Astrocyte (in vitro differentiated cells and primary cell): ENCODE results near the gene HERC6. TPM values are rescaled to one million over a fixed set of nuclear protein-coding genes. Genes with fewer than 3 reads are reported as not detected.

Source experiments
- DNase-seq: peaks from one replicate; pipeline ENCODE4 v3.0.0-alpha.2; 2010; ENCODE audit warnings: low read depth
- FAIRE-seq: peaks from 2 replicates; lab custom pipeline; 2011; peaks lifted over from hg19 to GRCh38; lab: Jason Lieb, UNC
- H2AFZ ChIP-seq: 2 replicates; pipeline ENCODE4 v1.6.0; 2012; ENCODE audit warnings: low read depth, low read length, inconsistent platforms
- H3K27ac ChIP-seq: 2 replicates; pipeline ENCODE4 v1.5.1; 2011; ENCODE audit warnings: low read depth, low read length, inconsistent platforms
- H3K27me3 ChIP-seq: 2 replicates; pipeline ENCODE4 v1.6.0; 2011; ENCODE audit warnings: low read length, inconsistent platforms; ENCODE audit not compliant: insufficient read depth
- H3K36me3 ChIP-seq: 2 replicates; pipeline ENCODE4 v1.5.1; 2011; ENCODE audit warnings: low read length, inconsistent platforms; ENCODE audit not compliant: insufficient read depth
- H3K4me1 ChIP-seq: 2 replicates; pipeline ENCODE4 v1.5.1; 2011; ENCODE audit warnings: low read length, inconsistent platforms; ENCODE audit not compliant: insufficient read depth
- H3K4me2 ChIP-seq: 2 replicates; pipeline ENCODE4 v1.6.0; 2012; ENCODE audit warnings: low read length, inconsistent platforms
- H3K4me3 ChIP-seq: 2 replicates; pipeline ENCODE4 v1.5.1; 2011; ENCODE audit warnings: low read depth, mild to moderate bottlenecking, low read length, inconsistent platforms; ENCODE audit not compliant: insufficient read depth
- H3K79me2 ChIP-seq: 2 replicates; pipeline ENCODE4 v1.6.0; 2012; ENCODE audit warnings: mild to moderate bottlenecking, low read length, inconsistent platforms; ENCODE audit not compliant: insufficient read depth
- H3K9ac ChIP-seq: 2 replicates; pipeline ENCODE4 v1.6.0; 2012; ENCODE audit warnings: mild to moderate bottlenecking, low read length, inconsistent platforms
- H3K9me3 ChIP-seq: 2 replicates; pipeline ENCODE4 v1.5.1; 2012; ENCODE audit warnings: low read depth, mild to moderate bottlenecking, low read length, inconsistent platforms; ENCODE audit not compliant: insufficient read depth
- H4K20me1 ChIP-seq: 2 replicates; pipeline ENCODE4 v1.6.0; 2012; ENCODE audit warnings: low read length, inconsistent platforms; ENCODE audit not compliant: insufficient read depth
- H3K27ac Mint-ChIP-seq: one replicate; pipeline ENCODE4 v1.8.0; 2021; ENCODE audit warnings: mild to moderate bottlenecking, mixed read lengths; ENCODE audit not compliant: unreplicated experiment
- H3K27me3 Mint-ChIP-seq: one replicate; pipeline ENCODE4 v1.8.0; 2021; ENCODE audit warnings: low read depth, mixed read lengths; ENCODE audit not compliant: unreplicated experiment
- H3K36me3 Mint-ChIP-seq: one replicate; pipeline ENCODE4 v1.8.0; 2021; ENCODE audit warnings: low read depth, mixed read lengths; ENCODE audit not compliant: unreplicated experiment
- H3K4me1 Mint-ChIP-seq: one replicate; pipeline ENCODE4 v1.8.0; 2021; ENCODE audit warnings: low read depth, mixed read lengths; ENCODE audit not compliant: unreplicated experiment
- H3K4me3 Mint-ChIP-seq: one replicate; pipeline ENCODE4 v1.8.0; 2021; ENCODE audit warnings: mild to moderate bottlenecking, moderate library complexity, mixed read lengths; ENCODE audit not compliant: unreplicated experiment
- H3K9me3 Mint-ChIP-seq: one replicate; pipeline ENCODE4 v1.8.0; 2021; ENCODE audit warnings: mild to moderate bottlenecking, mixed read lengths; ENCODE audit not compliant: unreplicated experiment
- CTCF ChIP-seq: IDR thresholded peaks from 2 replicates; pipeline ENCODE4 v1.5.1; 2011; ENCODE audit warnings: low read depth, mild to moderate bottlenecking, inconsistent platforms, low read length, moderate library complexity; ENCODE audit not compliant: insufficient read depth
- EZH2 ChIP-seq: IDR thresholded peaks from 2 replicates; pipeline ENCODE4 v1.6.1; 2012; ENCODE audit warnings: mild to moderate bottlenecking, low read length, inconsistent platforms; ENCODE audit not compliant: insufficient read depth
- total RNA-seq: library from RNA; stranded (reverse); gene quantifications from 2 replicates; pipeline ENCODE4 v1.2.1, GENCODE V29; 2021

HERC6 gene
- total RNA-seq, 1 donor from 2014 or later: 37.3 TPM

DNA sequence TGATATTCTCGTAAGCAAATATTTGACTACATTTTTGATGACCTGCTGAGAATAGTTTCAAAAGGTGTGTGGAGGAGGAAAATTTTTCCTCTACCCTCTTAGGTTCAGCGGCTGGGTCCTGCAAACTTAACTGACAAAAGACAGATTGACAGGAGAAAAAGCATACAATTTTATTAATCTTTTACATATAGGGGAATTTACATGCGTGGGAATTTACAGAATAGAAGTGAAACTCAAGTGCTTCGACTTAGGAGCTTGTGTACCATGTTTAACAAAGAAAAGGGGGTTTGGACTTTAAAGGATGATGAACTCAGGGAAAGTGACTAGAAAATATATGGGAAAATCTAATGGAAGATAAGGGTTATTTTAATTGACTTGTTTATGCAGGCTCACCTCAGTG is 2.5 kb downstream of the HERC6 start:
- TF ChIP-seq CTCF (no peak), EZH2 (no peak)
- H3K4me1 Mint-ChIP-seq: peaks cover 4% of the 10 kb centered on the region
- Histone ChIP-seq H4K20me1 (no peaks in the 10 kb centered on the region), H3K4me2 (no peak overlapping the region), H3K9me3 (no peaks in the 10 kb centered on the region), H3K4me3 (no peak overlapping the region), H2AFZ (no peak overlapping the region), H3K79me2 (no peaks in the 10 kb centered on the region), H3K9ac (no peak overlapping the region), H3K27me3 (no peaks in the 10 kb centered on the region), H3K4me1 (no peaks in the 10 kb centered on the region), H3K36me3 (no peaks in the 10 kb centered on the region), H3K27ac (no peak overlapping the region)
- no peaks in the 10 kb centered on the region for H3K27me3 Mint-ChIP-seq
- no peak for DNase-seq
- H3K9me3 Mint-ChIP-seq: peaks cover 5% of the 10 kb centered on the region
- H3K27ac Mint-ChIP-seq: no peak overlapping the region
- no peak for FAIRE-seq
- H3K4me3 Mint-ChIP-seq: no peak overlapping the region
- peaks cover 11% of the 10 kb centered on the region for H3K36me3 Mint-ChIP-seq

- no peak for TF ChIP-seq CTCF
- TF ChIP-seq EZH2: no peak
- Histone ChIP-seq H3K4me3 (no peak overlapping the region), H3K9me3 (no peaks in the 10 kb centered on the region), H3K79me2 (no peaks in the 10 kb centered on the region), H3K27ac (no peak overlapping the region), H3K4me1 (no peaks in the 10 kb centered on the region), H4K20me1 (no peaks in the 10 kb centered on the region), H2AFZ (no peak overlapping the region), H3K36me3 (no peaks in the 10 kb centered on the region), H3K4me2 (no peak overlapping the region), H3K27me3 (no peaks in the 10 kb centered on the region), H3K9ac (no peak overlapping the region)
- peak overlapping the region; percentile 24 for H3K27ac Mint-ChIP-seq
- no peaks in the 10 kb centered on the region for H3K27me3 Mint-ChIP-seq
- peaks cover 18% of the 10 kb centered on the region for H3K36me3 Mint-ChIP-seq
- H3K4me3 Mint-ChIP-seq: no peak overlapping the region
- H3K4me1 Mint-ChIP-seq: peaks cover 4% of the 10 kb centered on the region
- FAIRE-seq: no peak
- no peaks in the 10 kb centered on the region for H3K9me3 Mint-ChIP-seq
- no peak for DNase-seq
These were observed 4.0 kb downstream of the HERC6 start for GRCh38 chr4:88382621-88383020.

DNA sequence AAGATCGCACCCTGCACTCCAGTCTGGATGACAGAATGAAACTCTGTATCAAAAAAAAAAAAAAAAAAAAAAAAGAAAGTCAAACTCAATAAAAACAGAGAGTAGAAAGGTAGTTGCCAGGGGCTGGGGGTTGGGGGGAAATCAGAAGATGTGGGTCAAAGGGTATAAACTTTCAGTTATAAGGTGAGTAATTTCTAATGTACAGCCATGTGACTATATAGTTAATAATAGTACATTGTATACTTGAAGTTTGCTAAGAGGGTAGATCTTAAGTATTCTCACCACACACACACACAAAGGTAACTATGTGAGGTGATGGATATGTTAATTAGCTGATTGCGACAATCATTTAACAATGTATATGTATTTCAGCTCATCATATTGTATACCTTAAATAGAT is 11.5 kb downstream of the HERC6 start:
- no peaks in the 10 kb centered on the region for H3K27me3 Mint-ChIP-seq
- Histone ChIP-seq H3K4me2 (no peak overlapping the region), H3K27me3 (no peaks in the 10 kb centered on the region), H2AFZ (no peak overlapping the region), H4K20me1 (no peaks in the 10 kb centered on the region), H3K36me3 (no peaks in the 10 kb centered on the region), H3K79me2 (no peaks in the 10 kb centered on the region), H3K9me3 (no peaks in the 10 kb centered on the region), H3K4me3 (no peak overlapping the region), H3K4me1 (no peaks in the 10 kb centered on the region), H3K9ac (no peak overlapping the region), H3K27ac (no peak overlapping the region)
- no peak for TF ChIP-seq EZH2
- TF ChIP-seq CTCF: no peak
- peaks cover 32% of the 10 kb centered on the region for H3K36me3 Mint-ChIP-seq
- no peaks in the 10 kb centered on the region for H3K4me1 Mint-ChIP-seq
- FAIRE-seq: no peak
- DNase-seq: no peak
- H3K27ac Mint-ChIP-seq: no peak overlapping the region
- H3K9me3 Mint-ChIP-seq: peaks cover 5% of the 10 kb centered on the region
- no peak overlapping the region for H3K4me3 Mint-ChIP-seq
